Stimulated activated CD4-positive, alpha-beta T cell treated with anti-CD3 and anti-CD28 coated beads, Interleukin-1b, Interleukin-23, amount 100 ng/mL, for 4 hours (primary cell): ENCODE data around the gene LPCAT1.
"Not testable (repeated sequence)": the region's sequence is repeated elsewhere in the genome, so short reads cannot be mapped to it uniquely, and the experiment has no call there.

ENCODE experiments used
- DNase-seq, 2 donors: peaks; one replicate each; pipeline ENCODE4 v3.0.0-alpha.2; 2020; ENCODE audit warnings: low read depth in 2 of 2

LPCAT1 gene

GRCh38 chr5:1480217-1480616, 43.5 kb downstream of the LPCAT1 start:
- no peak for DNase-seq

DNA sequence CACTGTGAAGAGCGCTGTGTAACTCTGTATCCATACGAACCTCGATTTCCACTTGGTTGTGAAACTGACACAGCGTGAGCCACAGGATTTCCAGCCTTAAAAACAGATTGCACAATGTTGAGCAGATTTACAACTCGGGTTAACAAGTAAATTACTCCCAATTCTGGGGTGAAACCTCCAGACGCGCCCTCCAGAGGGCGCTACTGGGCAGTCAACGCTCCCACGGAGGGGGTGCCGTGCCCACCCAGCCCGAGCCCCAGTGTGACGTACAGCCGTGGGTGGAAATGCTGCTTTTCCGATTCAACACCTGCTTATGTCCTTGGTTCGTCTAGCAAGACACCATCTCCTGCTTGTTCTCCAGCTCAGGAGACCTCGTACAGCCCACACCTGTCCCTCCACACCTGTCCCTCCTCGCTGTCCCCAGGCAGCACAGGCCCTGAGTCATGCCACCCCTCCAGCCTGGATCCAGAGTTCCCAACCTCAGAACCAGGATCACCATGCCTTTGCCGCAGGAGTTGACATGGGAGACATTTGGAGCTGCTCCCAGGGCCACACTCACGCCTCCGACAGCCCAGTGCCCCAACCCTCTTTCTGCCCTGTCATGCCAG, 44.1 kb downstream of the LPCAT1 start:
- DNase-seq, result peak; percentile 30 to 40

GRCh38 chr5:1479066-1479465, 44.7 kb downstream of the LPCAT1 start:
- DNase-seq, result no peak

- DNase-seq, result no peak
Observed at GRCh38 chr5:1478271-1479035, 45.3 kb downstream of the LPCAT1 start.

DNA sequence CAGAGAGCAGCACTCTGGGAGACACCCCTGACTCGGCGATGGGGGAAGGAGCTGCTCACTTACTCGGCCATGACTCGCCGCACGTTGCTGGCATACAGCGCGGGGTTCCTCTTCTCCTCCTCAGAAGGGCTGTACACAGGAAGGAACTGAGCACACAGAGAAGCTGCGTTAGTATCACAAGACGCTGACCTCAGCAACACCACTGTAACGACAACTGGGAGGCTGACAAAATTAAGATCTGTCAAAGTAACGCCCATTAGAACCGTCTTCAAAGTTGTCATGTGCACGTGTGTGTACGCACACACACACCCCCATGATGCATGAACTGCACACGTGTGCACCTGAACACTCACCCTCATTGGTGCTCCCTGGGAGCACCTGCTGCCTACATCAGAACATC, 46.4 kb downstream of the LPCAT1 start:
- no peak for DNase-seq

DNA sequence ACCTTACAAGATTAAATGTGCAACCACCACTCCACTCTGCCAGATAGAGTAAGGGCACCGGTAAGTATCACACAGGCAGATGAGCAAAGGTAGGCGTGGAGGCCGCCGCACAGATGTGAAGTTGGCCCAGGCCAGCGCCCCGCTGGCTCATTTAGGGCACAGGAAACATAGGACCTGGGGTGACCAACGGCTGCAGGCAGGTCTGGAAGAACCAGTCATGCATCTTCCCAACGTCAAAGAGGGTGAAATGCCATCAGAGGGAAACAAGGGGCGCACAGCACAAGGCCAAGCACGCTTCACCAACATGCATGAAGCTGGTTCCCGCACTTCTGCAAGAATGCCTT, 46.8 kb downstream of the LPCAT1 start:
- DNase-seq, result no peak

DNA sequence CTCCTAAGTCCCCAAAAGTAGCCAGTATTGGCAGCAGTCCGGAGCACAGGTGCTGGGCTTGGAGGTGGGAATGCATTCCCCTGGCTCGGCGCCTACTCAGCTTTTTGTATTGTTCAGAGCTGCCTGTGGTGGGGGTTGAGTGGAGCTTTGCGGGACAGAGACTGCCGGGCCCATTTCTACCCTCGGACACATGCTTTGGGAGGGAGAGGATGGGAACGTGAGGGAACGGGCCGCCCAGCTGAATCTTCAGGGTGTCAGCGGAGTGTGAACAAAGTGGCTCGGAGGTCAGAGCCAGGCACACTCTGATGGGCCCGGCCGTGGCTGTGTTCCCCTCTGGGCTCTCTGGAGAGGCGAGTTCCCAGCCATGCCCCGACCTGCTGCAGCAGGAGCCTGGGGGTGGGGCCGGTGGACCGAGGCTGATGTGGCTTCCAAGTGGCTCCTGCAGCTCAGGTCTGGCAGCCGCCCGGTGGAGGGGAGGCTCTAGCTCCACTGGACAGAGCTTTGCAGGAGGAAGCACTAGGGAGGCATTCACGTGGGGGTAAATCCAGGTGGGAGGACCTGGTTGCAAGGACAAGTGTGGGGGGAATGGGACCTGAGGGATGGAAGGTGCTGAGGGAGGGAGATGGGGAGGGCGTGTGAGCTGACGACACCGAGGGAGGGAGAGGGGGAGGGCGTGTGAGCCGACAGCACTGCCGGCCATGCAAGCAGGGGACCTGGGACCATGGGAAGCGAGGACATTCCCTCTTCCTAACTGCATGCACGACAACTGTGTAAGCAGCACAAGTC, 47.4 kb downstream of the LPCAT1 start:
- DNase-seq, result no peak

DNA sequence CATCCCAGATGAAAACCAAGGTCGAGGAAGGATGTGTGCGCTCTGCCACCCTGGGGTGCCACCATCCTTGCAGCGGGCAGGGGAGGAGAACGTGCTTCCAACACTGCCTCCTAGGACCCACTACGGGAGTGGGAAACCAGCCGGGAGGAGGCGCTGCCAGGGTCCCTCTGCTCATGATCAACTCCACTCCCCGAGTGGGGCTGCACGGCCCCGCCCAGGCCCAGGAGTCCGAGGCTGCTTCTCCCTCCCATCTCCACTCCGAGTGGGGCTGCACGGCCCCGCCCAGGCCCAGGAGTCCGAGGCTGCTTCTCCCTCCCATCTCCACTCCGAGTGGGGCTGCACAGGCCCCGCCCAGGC, 48.2 kb downstream of the LPCAT1 start:
- DNase-seq, result not testable (repeated sequence)

DNA sequence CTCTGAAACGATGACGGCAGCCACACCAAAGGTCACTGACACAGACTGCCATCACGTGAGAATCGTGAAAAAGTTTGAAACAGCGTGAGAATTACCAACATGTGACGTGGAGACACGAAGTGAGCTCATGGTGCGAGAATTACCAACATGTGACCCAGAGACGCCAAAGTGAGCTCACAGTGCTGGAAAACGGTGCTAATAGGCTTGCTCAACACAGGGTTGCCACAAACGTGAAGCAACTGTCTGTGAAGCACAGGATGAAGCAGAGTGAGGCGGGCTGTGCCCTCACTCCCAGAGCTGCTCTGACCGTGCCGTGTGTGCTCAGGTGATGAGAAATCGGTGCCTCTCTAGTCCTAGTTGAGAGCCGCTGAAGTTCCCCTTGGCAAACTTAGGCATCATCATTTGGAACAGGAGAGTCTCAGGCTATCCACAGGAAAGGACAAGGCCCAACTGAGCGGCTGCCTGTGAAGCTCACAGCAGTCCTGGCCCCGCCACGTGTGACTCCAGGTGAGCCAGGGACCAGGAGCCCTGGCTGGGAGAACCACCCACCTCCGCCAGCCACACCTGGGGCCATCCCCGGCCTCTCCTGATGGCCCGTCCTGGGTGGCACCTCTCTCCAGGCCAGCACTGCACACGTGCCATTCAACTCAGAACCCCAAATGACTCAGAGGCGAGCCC, 48.8 kb downstream of the LPCAT1 start:
- no peak for DNase-seq

- DNase-seq, result no peak
Observed at GRCh38 chr5:1474183-1474839, 49.4 kb downstream of the LPCAT1 start.

DNA sequence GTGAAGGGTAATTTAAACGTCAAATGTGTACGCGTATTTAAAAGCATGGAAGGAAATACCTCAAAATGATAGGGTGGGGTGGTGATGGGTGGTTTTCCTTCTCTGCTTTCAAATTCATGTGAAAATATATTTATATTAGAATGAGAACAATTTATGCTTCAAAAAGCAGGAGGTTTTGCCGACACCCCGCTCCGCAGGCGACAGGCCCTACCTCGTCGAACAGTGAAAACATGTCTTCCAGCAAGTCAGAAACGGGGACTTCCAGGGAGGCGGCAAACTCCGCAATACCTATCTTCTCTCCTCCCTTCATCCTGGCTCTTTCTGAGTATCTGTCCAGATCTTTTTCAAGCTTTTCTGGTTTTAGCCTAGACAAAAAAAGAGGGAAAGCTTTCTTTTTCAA, 50.0 kb downstream of the LPCAT1 start:
- no peak for DNase-seq

DNA sequence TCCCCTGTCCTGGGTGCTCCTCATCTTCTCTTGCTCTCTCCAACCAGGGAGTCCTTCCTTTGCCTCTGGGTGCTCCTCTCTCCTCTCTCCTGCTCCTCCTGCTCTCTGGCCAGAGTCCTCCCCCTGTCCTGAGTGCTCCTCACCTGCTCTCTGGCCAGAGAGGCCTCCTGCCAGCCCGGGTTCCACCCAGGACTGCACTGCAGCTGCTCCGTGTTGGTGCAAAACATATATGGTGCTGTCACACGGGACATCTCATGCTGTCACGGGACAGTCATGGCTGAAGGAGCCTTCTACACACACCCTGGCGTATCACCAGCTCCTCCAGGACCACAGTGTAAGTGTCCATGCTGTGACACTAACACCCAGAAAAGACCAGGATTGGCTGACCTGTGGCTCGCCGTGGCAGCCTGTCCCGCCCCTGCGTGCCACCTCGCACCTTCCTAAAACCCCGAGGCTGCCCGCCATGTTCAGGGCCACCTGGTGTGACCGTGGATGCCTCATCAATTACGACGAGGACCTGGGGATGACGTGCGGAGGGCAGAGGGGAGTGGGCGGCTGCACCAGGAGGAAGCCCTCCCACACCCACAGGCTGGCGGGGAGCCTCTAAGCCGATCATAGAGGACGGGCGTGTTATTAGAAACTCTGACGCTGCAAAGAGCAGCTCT, 50.7 kb downstream of the LPCAT1 start:
- DNase-seq, result no peak

DNA sequence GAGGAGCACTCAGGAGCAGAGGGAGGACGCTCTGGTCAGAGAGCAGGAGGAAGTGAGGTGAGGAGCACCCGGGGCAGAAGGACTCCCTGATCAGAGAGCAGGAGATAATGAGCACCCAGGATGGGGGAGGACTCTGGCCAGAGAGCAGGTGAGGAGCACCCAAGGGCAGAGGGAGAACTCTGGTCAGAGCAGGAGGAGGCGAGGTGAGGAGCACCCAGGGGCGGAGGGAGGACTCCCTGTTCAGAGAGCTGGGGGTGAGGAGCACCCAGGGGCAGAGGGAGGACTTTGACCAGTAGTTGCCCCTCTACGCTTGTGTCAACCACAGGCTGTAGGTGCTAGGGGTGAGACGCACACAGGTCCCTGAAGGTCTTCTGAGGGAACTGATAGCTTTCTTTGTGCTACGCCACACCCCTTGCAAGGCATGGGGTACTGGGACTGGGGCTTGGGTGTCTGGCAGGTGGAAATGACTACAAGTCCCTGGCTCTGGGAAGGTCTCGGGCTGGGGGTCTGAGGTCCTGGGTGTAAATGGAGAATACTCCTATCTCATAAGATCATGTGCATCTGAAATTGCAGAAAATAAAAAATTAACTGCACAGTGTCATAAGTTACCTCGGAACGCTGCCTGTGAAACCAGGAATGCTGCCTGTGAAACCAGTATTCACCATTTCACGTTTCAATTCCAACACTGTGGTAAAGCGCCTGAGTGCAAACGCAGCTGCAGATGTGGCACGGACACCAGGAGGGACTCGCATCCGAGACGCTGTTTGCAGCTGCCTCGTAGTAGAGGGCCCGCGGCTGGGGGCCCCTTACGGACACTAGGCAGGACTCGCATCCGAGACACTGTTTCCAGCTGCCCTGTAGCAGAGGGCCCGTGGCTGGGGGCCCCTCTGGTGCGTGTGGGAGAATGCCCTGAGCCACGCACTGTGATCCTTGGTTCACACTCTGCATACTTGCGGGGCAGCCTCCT, 51.5 kb downstream of the LPCAT1 start:
- DNase-seq, result no peak

GRCh38 chr5:1471240-1471853, 52.4 kb downstream of the LPCAT1 start:
- no peak for DNase-seq

DNA sequence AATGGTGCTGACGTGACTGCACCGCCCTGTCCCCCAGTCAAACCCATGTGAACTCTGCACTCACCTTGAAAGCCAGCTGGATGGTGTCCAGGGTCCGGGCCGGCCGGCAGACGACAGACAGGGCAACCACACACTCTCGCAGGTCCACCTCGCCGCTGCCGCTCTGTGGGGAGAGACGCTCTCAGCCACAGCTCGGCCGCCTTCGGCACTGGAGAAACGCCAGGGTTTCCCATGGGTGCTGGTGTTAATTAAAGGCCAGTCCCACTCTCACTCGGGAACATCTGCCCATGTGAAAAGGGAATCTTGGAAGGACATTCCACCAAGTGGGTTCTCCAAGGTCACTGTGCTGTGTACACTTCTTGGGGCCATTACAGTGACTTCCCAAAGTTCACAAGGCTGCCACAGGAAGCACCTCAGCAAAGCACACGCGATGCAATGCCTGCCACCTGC, 53.0 kb downstream of the LPCAT1 start:
- no peak for DNase-seq

- DNase-seq, result no peak
Observed at GRCh38 chr5:1468629-1469527, 54.9 kb downstream of the LPCAT1 start.

GRCh38 chr5:1468247-1468612, 55.5 kb downstream of the LPCAT1 start:
- no peak for DNase-seq

GRCh38 chr5:1467341-1468246, 56.2 kb downstream of the LPCAT1 start:
- no peak for DNase-seq
